SH-SY5Y (cell line): ENCODE data around the gene PEAR1.

ENCODE experiments used
- GATA2 ChIP-seq: IDR thresholded peaks from 2 replicates; pipeline ENCODE4 v1.6.1; 2011; ENCODE audit warnings: mild to moderate bottlenecking, low read depth, low read length
- GATA3 ChIP-seq: IDR thresholded peaks from 2 replicates; pipeline ENCODE4 v1.6.1; 2011; ENCODE audit warnings: low read depth, mild to moderate bottlenecking, low read length, moderate library complexity

Gene PEAR1

DNA sequence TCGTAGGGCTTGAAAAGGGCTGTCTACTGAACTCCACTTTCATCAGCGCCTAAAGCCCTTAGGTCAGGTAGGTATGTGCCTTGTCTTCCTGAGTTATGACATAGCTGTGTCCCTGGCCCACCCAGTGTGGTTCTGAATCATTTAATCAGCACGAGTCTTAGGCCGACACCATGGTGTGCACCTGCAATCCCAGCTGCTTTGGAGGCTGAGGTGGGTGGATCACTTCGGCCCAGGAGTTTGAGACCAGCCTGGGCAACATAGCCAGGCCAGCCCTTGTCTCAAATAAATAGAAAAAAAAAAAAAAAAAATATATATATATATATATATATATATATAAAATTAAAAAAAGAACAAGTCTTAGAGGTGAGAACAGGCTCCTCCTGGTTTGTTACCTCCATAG, 42.7 kb downstream of the PEAR1 start:
- no peak for TF ChIP-seq GATA3
- no peak for TF ChIP-seq GATA2

GRCh38 chr1:156936721-156937220, 43.3 kb downstream of the PEAR1 start:
- TF ChIP-seq GATA3: no peak
- TF ChIP-seq GATA2: no peak

GRCh38 chr1:156937883-156938282, 44.4 kb downstream of the PEAR1 start:
- TF ChIP-seq GATA3: no peak
- no peak for TF ChIP-seq GATA2

DNA sequence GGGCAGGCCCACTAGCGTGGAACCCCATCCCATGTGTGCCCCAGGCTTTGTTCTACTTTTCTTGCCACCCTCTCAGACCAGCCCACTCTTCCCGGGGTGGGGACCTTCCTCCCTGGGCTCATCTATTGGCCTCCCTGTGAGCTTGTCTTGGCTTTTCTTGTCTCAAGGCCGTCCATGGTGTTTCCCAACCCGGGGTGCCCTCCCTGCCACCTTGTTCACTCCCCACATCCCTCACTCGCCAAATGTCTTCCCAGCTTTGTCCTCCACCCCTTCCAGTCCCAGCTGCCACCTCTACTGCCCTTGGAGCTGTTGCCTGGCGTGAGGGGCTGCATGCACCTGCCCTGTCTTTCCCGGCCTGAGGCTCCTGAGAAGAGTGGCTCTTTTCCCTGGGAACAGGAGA, 45.3 kb downstream of the PEAR1 start:
- TF ChIP-seq GATA2 (no peak), GATA3 (no peak)

GRCh38 chr1:156939786-156940334, 46.3 kb downstream of the PEAR1 start:
- TF ChIP-seq GATA2 (no peak), GATA3 (no peak)

- TF ChIP-seq GATA2 (no peak), GATA3 (no peak)
Observed at GRCh38 chr1:156941675-156942074, 48.2 kb downstream of the PEAR1 start.

DNA sequence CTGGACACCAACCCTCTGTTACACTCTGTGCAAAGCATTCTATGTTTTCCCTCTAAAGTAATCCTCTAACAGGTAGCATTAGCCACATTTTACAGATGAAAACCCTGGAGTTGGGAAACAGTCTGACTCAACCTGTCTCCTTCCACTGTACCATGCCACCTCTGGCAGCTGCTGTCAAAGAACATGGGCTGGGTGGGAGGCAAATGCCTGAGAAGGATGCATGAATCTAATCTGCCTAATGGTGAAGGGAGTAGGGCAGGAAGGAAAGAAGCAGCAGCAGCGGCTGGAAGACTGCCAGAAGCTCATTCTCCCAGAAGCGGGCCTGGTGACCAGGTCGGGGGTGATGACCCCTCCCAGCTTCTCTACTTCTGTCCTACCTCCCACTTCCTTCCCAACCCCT, 48.7 kb downstream of the PEAR1 start:
- no peak for TF ChIP-seq GATA3
- TF ChIP-seq GATA2: no peak

DNA sequence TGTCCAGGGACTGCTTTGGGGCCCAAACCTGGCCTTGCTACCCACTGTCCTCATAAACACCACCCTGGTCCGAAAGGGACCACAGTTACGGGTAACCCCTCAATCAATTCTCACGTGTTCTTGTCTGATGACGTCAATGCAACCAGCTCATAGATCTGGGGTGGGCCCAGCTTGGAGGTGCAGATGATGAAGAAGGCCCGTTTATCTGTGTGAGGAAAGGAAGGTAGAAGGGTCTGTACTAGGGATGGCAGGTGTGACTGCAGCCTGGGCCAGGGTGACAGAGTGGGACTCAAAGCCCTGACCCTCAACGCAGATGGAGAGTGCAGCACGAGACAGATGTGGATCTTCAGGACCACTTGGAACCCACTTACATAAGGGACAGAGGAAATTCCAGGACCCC, 49.1 kb downstream of the PEAR1 start:
- TF ChIP-seq GATA3 (no peak), GATA2 (no peak)

GRCh38 chr1:156943756-156944155, 50.2 kb downstream of the PEAR1 start:
- TF ChIP-seq GATA2: no peak
- TF ChIP-seq GATA3: no peak

DNA sequence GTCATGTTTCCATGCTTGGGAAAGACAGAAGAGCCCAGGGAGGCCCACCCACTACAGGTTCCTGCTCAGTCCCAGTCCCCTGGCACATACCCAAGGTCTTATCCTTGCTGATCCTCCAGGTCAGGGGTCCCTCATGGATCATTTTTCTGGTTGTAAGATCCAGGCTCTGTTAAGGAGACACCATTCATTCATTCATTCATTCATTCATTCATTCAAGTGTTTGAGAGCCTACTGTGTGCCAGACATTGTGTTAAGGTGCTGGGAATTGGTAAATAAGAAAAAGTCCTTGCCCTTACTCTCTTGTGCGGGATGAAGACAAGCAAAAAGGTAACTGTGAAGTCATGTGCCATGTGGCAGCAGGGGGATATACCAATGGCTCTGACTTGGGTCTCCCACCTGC, 50.8 kb downstream of the PEAR1 start:
- TF ChIP-seq GATA2 (no peak), GATA3 (no peak)

GRCh38 chr1:156944848-156945247, 51.3 kb downstream of the PEAR1 start:
- TF ChIP-seq GATA2: no peak
- no peak for TF ChIP-seq GATA3

DNA sequence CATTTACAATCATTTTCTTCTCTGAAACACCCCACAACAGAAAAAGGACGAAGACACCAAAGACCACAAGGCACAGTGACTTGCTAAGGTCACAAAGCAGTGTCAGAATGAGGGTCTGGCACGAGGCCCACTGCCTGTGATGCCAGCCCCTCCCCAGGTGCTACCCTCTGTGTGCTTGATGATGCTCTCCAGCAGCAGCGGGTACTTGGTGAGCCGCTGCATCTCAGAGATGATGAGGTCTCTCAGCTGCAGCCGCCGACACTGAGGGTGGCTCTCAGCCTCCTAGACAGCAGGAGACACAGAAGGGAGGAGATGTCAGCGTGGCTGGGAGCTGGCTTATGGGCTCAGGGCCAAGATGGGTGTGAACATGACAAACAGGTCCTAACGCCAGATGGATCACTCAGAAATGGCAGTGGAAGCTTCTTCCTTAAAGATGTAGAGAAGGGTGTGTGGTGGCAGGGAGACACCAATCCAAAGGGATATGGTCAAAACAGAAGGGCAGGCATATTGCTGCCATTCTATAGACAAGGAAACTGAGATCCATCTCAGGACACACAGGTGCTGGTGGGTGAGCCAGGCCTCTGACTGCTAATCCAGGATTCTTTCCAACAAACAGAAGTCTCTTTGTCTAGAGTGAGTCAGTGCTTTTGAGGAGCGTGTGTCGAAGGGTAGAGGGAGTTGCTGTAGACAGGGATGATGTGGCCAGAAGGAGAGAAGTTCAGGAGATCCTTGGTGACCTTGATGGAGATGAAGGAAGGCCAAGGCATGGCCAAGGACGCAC, 52.6 kb downstream of the PEAR1 start:
- TF ChIP-seq GATA2 (no peak), GATA3 (no peak)

DNA sequence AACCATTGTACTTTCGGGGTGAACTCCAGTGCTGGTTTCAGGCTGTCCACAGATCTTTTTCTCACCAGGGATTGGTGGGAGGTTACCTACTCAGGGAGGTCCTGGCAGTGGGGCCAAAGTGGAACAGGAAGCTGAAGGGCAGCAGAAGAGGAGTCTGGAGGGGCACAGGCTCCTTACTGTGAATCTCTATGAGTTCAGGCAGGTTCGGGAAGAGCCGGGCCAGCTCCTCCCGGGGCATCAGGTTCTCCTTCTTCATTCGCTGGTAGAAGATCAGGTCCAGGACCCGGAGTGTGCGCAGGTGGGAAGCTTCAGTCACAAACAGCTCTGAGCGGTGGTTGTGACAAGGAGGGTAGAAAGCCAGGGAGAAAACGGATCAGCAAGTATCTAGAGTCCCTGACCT, 53.6 kb downstream of the PEAR1 start:
- TF ChIP-seq GATA2: no peak
- no peak for TF ChIP-seq GATA3

- no peak for TF ChIP-seq GATA3
- TF ChIP-seq GATA2: no peak
Observed at GRCh38 chr1:156947818-156948525, 54.5 kb downstream of the PEAR1 start.

GRCh38 chr1:156948708-156949107, 55.2 kb downstream of the PEAR1 start:
- TF ChIP-seq GATA3 (no peak), GATA2 (no peak)
